OCI-LY7 (cell line): Measurements from ENCODE around the gene UTS2B. TPM values are rescaled to one million over a fixed set of nuclear protein-coding genes. Genes with fewer than 3 reads are reported as not detected.

Source experiments
- BruUV-seq: library from RNA; stranded (reverse); fragments of 400-500 nt; replicated peaks from 2 replicates; lab custom pipeline; 2021; lab: Mats Ljungman, UMichigan
- CTCF ChIA-PET: fragments of 300-600 bp; sonication (Branson Sonifier 250); formaldehyde crosslinking; loops from one replicate; lab custom pipeline; 2022; ENCODE audit warnings: antibody characterized with exemption; ENCODE audit not compliant: unreplicated experiment; lab: Charles Lee
- POLR2A ChIA-PET: fragments of 300-600 bp; sonication (Branson Sonifier 250); formaldehyde crosslinking; loops from one replicate; lab custom pipeline; 2022; ENCODE audit warnings: antibody characterized with exemption; lab: Charles Lee
- DNase-seq: peaks from one replicate; pipeline ENCODE4 v3.0.0-alpha.2; 2015; ENCODE audit warnings: low spot score
- H2AFZ ChIP-seq: fragments of 200-600 bp; sonication (generic), shearing (Covaris generic); 2 replicates; pipeline ENCODE4 v1.6.1; 2014; ENCODE audit warnings: mild to moderate bottlenecking, antibody characterized with exemption, low read length, moderate library complexity
- H3K27ac ChIP-seq: fragments of 200-600 bp; sonication (generic); 2 replicates; pipeline ENCODE4 v1.5.1; 2014; ENCODE audit warnings: mixed run types, low read depth, mild to moderate bottlenecking, moderate library complexity, low read length, inconsistent platforms; ENCODE audit not compliant: poor library complexity, severe bottlenecking
- H3K36me3 ChIP-seq: fragments of 200-600 bp; sonication (generic); 2 replicates; pipeline ENCODE4 v1.6.1; 2014; ENCODE audit warnings: mild to moderate bottlenecking, antibody characterized with exemption, low read length, moderate library complexity, mixed read lengths; ENCODE audit not compliant: insufficient read depth
- H3K4me1 ChIP-seq: fragments of 200-600 bp; sonication (generic); 2 replicates; pipeline ENCODE4 v1.5.1; 2014; ENCODE audit warnings: mild to moderate bottlenecking, low read length; ENCODE audit not compliant: insufficient read depth, poor library complexity, severe bottlenecking
- H3K4me2 ChIP-seq: fragments of 200-600 bp; sonication (generic); 2 replicates; pipeline ENCODE4 v1.6.1; 2014; ENCODE audit warnings: mild to moderate bottlenecking, low read length
- H3K4me3 ChIP-seq: fragments of 200-600 bp; sonication (generic); 2 replicates; pipeline ENCODE4 v1.5.1; 2014; ENCODE audit warnings: mild to moderate bottlenecking, low read depth, low read length; ENCODE audit not compliant: poor library complexity, severe bottlenecking
- H3K79me2 ChIP-seq: fragments of 200-600 bp; sonication (generic); 2 replicates; pipeline ENCODE4 v1.6.1; 2016; ENCODE audit warnings: low read depth, mild to moderate bottlenecking, low read length, moderate library complexity, mixed read lengths; ENCODE audit not compliant: insufficient read depth
- H3K9me2 ChIP-seq: fragments of 200-600 bp; sonication (generic); 2 replicates; pipeline ENCODE4 v1.6.1; 2016; ENCODE audit warnings: mild to moderate bottlenecking, low read length, mixed read lengths; ENCODE audit not compliant: insufficient read depth
- H3K9me3 ChIP-seq: fragments of 200-600 bp; sonication (generic); 2 replicates; pipeline ENCODE4 v1.6.1; 2014; ENCODE audit warnings: mild to moderate bottlenecking, mixed run types, low read length, mixed read lengths
- H4K20me1 ChIP-seq: fragments of 200-600 bp; sonication (generic); 2 replicates; pipeline ENCODE4 v1.6.1; 2014; ENCODE audit warnings: mild to moderate bottlenecking, antibody characterized with exemption, low read length, moderate library complexity, mixed read lengths; ENCODE audit not compliant: insufficient read depth
- CTCF ChIP-seq: fragments of 200-600 bp; sonication (generic); conservative IDR thresholded peaks from 2 replicates; pipeline ENCODE4 v1.5.1; 2014; ENCODE audit warnings: mild to moderate bottlenecking, antibody characterized with exemption, low read length, moderate library complexity, mixed read lengths
- EZH2phosphoT487 ChIP-seq: fragments of 200-600 bp; sonication (generic); IDR thresholded peaks from 2 replicates; pipeline ENCODE4 v1.6.1; 2018; ENCODE audit warnings: low read depth, borderline replicate concordance, mild to moderate bottlenecking, mixed run types, antibody characterized with exemption, low read length, moderate library complexity, mixed read lengths
- intact Hi-C: fragments of 100-400 bp; cut with micrococcal nuclease; formaldehyde crosslinking; loops from one replicate; pipeline ENCODE4 v1.10.0; 2022; ENCODE audit not compliant: unreplicated experiment
- total RNA-seq, 2 experiments: library from RNA; depleted of rRNA in 1 of 2; stranded (reverse); fragments of >200 nt in 1 of 2; shearing (Covaris generic) in 1 of 2; gene quantifications; 2 replicates each; pipeline ENCODE4 v1.2.3, GENCODE V29; 2014 to 2022

The UTS2B gene
- total RNA-seq, 2 experiments from 2014 or later, result 0.92 to 1.1 TPM

GRCh38 chr3:191361456-191361855 is 31.1 kb upstream of the UTS2B start:
- no peaks in the 10 kb centered on the region for H4K20me1 ChIP-seq
- no peak overlapping the region for H2AFZ ChIP-seq
- no peak for DNase-seq
- POLR2A ChIA-PET, result interaction anchor here (0.6 to 1.1 kb wide), 3 partner anchors 15 to 48 kb away, joined by 3 to 7 read pairs (median 6); no protein-coding TSS in a partner anchor
- intact Hi-C loops, result no loop called here
- H3K9me2 ChIP-seq, result no peaks in the 10 kb centered on the region
- TF ChIP-seq EZH2phosphoT487 (no peak), CTCF (no peak)
- H3K4me1 ChIP-seq, result peaks cover 8% of the 10 kb centered on the region
- no peak overlapping the region for H3K4me2 ChIP-seq
- H3K4me3 ChIP-seq, result no peak overlapping the region
- BruUV-seq, result no TSS peak
- no peaks in the 10 kb centered on the region for H3K9me3 ChIP-seq
- peaks cover 68% of the 10 kb centered on the region for H3K36me3 ChIP-seq
- peaks cover 3% of the 10 kb centered on the region; the same call in 1 of the 2 replicates for H3K79me2 ChIP-seq
- CTCF ChIA-PET, result no interaction called here
- no peak overlapping the region for H3K27ac ChIP-seq

DNA sequence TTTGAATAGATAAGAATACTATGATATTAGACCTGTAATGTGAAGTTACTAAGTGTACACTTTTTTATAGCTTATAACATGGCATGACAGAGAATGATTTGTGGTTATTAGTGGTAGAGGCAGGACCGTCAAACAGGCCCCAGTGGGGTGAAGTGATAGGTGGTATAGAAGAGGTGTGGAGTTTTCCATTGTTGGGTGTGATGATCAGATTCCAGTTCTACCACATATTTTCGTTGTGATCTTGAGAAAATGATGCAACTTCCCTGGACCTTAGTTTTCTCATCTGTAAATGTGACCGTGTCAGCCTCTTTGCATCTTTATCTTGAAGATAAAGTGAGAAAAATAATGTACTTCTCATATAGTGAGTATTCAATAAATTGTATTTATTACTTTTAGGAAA is 30.3 kb upstream of the UTS2B start:
- Histone ChIP-seq H3K9me2 (no peaks in the 10 kb centered on the region), H3K9me3 (no peaks in the 10 kb centered on the region), H3K36me3 (peaks cover 60% of the 10 kb centered on the region), H3K27ac (no peak overlapping the region), H3K4me1 (peaks cover 17% of the 10 kb centered on the region), H3K4me2 (no peak overlapping the region), H2AFZ (no peak overlapping the region), H3K79me2 (peaks cover 12% of the 10 kb centered on the region; the same call in 1 of the 2 replicates), H4K20me1 (no peaks in the 10 kb centered on the region), H3K4me3 (no peak overlapping the region)
- no peak for TF ChIP-seq CTCF
- TF ChIP-seq EZH2phosphoT487, result no peak
- BruUV-seq, result no TSS peak
- no peak for DNase-seq
- POLR2A ChIA-PET, result interaction anchor here (0.6 to 0.8 kb wide), 3 partner anchors 9 to 47 kb away, joined by 3 to 7 read pairs (median 3); no protein-coding TSS in a partner anchor
- CTCF ChIA-PET, result no interaction called here
- intact Hi-C loops, result no loop called here

- ChIA-PET POLR2A (interaction anchor here (0.6 to 2.8 kb wide), 9 partner anchors 8 to 214 kb away, joined by 3 to 12 read pairs (median 3); no protein-coding TSS in a partner anchor), CTCF (interaction anchor here (0.6 kb wide), 1 partner anchor 549 kb away, joined by 4 read pairs; no protein-coding TSS in a partner anchor)
- Histone ChIP-seq H3K9me3 (no peaks in the 10 kb centered on the region), H3K79me2 (peaks cover 28% of the 10 kb centered on the region; the same call in 1 of the 2 replicates), H2AFZ (no peak overlapping the region), H3K4me2 (no peak overlapping the region), H3K4me3 (no peak overlapping the region), H3K27ac (no peak overlapping the region), H3K9me2 (no peaks in the 10 kb centered on the region), H4K20me1 (no peaks in the 10 kb centered on the region), H3K36me3 (peaks cover 60% of the 10 kb centered on the region), H3K4me1 (peaks cover 24% of the 10 kb centered on the region)
- no peak for DNase-seq
- TF ChIP-seq CTCF, result no peak
- no peak for TF ChIP-seq EZH2phosphoT487
- intact Hi-C loops, result no loop called here
- no TSS peak for BruUV-seq
Measured at GRCh38 chr3:191358929-191359328, 28.6 kb upstream of the UTS2B start.
